HG03432 (cell line): ENCODE measurements around the gene BCAS3.

Experiments
- ATAC-seq: cut with Tn5 transposase; IDR thresholded peaks from one replicate; pipeline ENCODE4 v1.9.1; 2021; ENCODE audit warnings: mild to moderate bottlenecking, moderate library complexity; ENCODE audit not compliant: unreplicated experiment

The BCAS3 gene

DNA sequence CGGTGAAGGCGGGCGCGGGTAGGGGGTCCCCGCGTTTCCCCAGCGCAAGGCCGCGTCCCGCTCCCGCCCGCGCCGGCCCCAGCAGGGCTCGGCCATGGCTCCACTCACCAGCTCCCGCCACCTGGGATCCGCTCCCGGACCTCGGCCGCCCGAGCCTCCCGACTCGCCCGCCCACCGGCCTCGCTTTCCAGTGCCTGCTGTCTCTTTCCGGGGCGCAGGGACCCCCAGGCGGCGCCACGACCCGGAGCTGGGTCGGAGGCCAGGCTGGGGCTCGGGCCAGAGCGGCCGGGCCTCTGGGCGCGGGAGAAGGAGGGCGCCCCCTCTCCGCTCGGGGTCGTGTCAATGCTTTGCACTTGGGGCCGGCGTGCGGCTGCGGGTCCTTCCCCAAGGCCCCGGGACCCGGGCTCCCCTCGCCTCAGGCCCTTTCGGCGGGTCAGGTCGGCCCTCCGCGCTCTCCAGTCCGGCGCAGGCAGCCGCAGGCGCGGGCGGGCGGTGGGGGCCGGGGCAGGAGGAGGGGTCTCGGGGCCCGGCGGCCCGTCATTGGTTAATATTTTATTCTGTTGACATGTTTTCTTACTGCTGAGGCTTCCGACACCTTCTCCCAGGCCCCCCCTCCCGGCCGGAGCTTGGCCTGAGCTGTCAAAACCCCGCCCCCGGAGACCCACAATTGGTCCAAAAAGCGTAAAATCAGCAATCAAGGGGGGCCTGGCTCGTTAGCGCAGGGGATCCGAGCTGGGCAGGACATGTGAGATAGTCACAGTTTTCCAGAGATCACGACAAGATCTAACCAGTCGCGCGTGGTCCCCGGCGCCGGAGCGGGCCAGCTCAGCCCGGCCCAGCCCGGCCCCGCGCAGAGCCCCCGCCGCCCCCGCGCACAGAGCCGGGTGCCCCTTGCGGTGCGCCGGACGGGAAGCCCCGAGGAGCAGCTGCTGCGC lies 721.7 kb downstream of the BCAS3 start, which contains the start of gene TBX2:
Gene TBX2, plus strand, starts transcription at position 713 of the 935 bp plus-strand sequence. CDS start 334 bp downstream, outside the sequence.
- ATAC-seq: no peak

DNA sequence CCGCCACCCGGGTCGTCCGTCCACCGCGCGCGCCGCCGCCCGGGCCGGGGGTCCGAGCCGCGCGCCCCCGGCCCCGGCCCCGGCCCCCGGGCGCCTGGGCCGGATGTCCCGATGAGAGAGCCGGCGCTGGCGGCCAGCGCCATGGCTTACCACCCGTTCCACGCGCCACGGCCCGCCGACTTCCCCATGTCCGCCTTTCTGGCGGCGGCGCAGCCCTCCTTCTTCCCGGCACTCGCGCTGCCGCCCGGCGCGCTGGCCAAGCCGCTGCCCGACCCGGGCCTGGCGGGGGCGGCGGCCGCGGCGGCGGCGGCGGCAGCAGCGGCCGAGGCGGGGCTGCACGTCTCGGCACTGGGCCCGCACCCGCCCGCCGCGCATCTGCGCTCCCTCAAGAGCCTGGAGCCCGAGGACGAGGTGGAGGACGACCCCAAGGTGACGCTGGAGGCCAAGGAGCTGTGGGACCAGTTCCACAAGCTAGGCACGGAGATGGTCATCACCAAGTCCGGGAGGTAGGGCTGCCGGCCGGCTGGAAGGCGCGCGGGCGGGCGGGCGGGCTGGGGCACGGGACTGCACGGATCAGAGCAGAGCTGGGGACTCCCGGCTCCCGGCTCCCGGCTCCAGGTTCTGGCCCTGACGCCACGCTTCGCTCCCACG lies 722.5 kb downstream of the BCAS3 start:
- ATAC-seq: no peak

DNA sequence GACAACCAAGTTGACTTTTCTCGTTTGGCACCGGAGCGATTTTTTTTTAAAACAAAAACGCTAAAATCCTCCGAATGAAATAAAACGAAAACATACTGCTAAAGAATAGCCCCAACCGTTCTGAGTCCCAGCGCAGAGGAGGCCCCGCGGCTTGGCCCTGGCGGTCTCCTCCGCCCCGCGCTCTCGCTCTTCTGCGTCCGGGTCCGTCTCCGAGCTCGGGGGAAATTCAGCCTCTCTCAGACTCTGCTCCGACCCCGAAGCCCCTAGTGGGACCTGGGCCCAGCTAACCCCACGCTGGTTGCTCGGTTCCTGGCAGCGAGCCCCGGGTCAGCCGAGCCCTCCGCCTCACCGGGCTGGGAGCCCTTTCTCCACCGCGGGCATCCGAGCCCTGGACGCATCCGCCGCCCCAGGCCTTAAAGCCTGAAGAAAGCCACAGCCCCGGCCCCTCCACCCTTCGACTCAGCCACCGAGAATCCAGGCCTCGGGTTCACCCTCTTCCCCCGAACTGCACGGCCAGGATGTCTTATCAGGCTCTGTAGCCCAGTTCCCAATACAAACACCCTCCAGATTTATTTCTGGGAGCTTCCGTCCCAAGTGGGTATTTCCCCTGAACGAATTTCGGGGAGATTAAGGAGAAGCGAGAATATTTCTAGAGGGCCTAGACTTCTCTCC lies 723.2 kb downstream of the BCAS3 start:
- no peak for ATAC-seq

- ATAC-seq: no peak
Observed at GRCh38 chr17:61401389-61402072, 723.9 kb downstream of the BCAS3 start.

- no peak for ATAC-seq
Observed at GRCh38 chr17:61402073-61402541, 724.5 kb downstream of the BCAS3 start.

DNA sequence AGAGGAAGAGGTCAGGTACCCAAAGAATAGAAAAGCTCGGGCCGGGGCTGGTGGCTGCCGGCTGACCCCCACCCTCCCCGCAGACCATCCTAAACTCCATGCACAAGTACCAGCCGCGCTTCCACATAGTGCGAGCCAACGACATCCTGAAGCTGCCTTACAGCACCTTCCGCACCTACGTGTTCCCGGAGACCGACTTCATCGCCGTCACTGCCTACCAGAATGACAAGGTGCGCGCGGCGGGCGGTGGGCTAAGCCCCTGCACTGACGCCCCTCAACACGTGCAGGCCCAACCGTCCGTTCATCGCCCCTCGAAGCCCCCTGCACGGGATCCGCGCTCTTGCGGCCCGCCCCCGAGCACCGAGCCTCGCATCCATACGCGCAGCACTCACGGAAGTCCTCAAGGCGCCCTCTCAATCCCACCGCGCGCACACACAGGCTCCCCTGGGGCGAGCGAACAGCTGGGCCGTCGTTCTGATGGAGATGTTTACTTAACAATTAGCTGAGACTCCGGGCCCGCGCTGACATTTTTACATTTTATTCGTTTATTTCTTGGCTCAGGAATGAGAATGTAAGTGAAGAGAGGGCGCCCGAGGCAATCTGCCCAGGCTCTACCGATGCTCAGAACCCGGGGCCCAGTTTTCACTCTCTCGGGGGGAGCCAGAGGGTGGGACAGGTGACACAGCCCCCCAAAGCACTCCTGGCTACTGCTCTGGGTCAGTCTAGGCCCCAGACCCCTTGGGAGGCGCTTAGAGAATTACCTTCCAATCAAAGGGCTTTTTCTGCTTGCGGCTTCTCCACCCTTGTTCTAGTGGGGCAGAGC lies 725.5 kb downstream of the BCAS3 start:
- ATAC-seq: no peak

GRCh38 chr17:61403801-61404662 lies 726.4 kb downstream of the BCAS3 start:
- no peak for ATAC-seq

- ATAC-seq: no peak
Observed at GRCh38 chr17:61404663-61404912, 726.9 kb downstream of the BCAS3 start.

- no peak for ATAC-seq
Observed at GRCh38 chr17:61404913-61405685, 727.4 kb downstream of the BCAS3 start.

DNA sequence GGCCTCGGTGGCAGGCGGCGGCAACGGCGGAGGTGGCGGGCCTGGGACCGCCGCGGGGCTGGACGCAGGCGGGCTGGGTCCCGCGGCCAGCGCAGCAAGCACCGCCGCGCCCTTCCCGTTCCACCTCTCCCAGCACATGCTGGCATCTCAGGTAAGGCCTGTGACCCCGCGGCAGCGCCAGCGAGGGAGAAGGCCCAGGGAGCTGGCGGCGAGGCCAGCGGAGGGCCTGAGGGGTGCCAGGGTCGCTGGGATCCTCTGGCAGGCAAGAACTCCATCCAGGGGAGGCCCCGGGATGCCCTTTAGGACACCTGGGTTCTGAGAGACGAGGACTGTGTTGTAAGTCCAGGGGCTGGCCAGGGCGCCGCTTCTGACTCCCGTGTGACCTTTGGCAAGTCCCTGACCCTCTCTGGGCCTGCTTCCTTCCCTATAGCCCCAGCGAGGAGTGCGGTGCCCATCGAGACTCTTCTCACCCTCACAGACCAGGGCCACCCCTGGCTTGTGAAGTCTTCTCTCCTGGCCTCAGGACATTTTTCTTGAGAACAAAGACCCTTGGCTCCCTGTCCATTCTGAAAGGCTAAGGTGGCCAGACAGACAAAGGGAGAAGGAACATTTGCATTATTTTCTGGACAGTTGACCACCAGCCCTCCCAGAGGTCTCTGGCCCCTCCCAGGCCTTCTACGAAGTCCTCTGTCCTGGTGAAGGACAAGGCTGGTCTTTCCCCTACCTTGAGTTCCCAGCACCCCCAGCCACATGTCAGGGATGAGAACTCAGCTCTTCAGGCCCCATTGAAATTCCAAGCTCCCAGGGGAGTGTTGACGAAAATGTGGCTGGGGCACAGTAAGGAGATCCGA lies 728.3 kb downstream of the BCAS3 start:
- no peak for ATAC-seq

- no peak for ATAC-seq
Observed at GRCh38 chr17:61406537-61406845, 728.8 kb downstream of the BCAS3 start.

- no peak for ATAC-seq
Observed at GRCh38 chr17:61406971-61407911, 729.6 kb downstream of the BCAS3 start.

- no peak for ATAC-seq
Observed at GRCh38 chr17:61408151-61409041, 730.7 kb downstream of the BCAS3 start.

GRCh38 chr17:61409301-61410112 lies 731.9 kb downstream of the BCAS3 start:
- ATAC-seq: no peak
